ENCODE results near the gene KCTD10.

Gene KCTD10

DNA sequence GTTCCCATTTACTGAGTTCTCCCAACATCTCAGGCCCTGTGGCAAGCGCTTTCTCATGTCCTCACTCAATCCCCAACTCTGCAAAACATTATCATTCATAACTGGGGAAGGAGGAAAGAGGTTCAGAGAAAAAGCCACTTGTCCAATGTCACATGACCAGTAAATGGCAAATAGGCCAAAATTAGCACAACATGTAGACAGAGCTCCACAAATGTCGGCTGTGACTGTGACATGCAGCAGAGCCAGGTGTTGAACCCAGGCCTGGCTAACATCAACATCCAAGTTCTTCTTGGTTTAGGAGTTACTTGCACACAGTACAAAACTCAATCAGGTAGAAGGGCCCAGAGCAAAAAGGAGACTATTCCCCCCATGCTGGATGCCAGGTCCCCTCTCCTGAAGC is 10.8 kb downstream of the KCTD10 start:
- FAIRE-seq: no peak
- no peak for DNase-seq (ENCODE audit: insufficient read length, low spot score)
- TF ChIP-seq, protein P1, sequence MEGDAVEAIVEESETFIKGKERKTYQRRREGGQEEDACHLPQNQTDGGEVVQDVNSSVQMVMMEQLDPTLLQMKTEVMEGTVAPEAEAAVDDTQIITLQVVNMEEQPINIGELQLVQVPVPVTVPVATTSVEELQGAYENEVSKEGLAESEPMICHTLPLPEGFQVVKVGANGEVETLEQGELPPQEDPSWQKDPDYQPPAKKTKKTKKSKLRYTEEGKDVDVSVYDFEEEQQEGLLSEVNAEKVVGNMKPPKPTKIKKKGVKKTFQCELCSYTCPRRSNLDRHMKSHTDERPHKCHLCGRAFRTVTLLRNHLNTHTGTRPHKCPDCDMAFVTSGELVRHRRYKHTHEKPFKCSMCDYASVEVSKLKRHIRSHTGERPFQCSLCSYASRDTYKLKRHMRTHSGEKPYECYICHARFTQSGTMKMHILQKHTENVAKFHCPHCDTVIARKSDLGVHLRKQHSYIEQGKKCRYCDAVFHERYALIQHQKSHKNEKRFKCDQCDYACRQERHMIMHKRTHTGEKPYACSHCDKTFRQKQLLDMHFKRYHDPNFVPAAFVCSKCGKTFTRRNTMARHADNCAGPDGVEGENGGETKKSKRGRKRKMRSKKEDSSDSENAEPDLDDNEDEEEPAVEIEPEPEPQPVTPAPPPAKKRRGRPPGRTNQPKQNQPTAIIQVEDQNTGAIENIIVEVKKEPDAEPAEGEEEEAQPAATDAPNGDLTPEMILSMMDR (IDR thresholded peaks at IDR 0.05; ENCODE audit: insufficient read depth, missing control alignments): no peak

GRCh38 chr12:109464642-109465351 is 12.3 kb downstream of the KCTD10 start:
- TF ChIP-seq, protein P1 (IDR thresholded peaks at IDR 0.05; ENCODE audit: insufficient read depth, missing control alignments): no peak
- no peak for FAIRE-seq
- DNase-seq (ENCODE audit: insufficient read length, low spot score): no peak

DNA sequence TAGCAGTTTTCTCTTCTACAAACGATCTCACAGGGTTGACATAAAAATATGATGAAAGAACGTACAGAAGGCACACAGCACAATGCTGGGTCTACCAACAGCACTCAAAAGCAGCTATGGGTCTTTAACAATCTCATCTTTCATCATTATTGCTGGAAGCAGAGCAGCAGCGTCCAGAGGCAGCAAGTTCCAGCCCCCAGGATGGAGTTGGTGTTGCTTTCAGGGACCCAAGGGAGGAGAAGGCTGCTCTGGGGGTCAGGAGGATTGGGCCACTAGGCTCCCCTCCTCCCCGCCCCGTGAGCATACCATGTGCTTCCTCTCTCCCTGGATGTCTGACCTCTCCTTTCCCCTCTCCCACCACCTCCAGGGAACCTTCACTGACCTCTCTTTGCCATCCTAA is 13.3 kb downstream of the KCTD10 start:
- TF ChIP-seq, protein P1 (IDR thresholded peaks at IDR 0.05; ENCODE audit: insufficient read depth, missing control alignments): no peak
- FAIRE-seq (no peak), DNase-seq (ENCODE audit: insufficient read length, low spot score) (no peak)

- DNase-seq (ENCODE audit: insufficient read length, low spot score) (no peak), FAIRE-seq (no peak)
- TF ChIP-seq, protein P1 (IDR thresholded peaks at IDR 0.05; ENCODE audit: insufficient read depth, missing control alignments): no peak
These were observed 14.0 kb downstream of the KCTD10 start for GRCh38 chr12:109462868-109463692.

GRCh38 chr12:109461846-109462756 is 15.0 kb downstream of the KCTD10 start:
- DNase-seq (ENCODE audit: insufficient read length, low spot score) (no peak), FAIRE-seq (no peak)
- TF ChIP-seq, protein P1 (IDR thresholded peaks at IDR 0.05; ENCODE audit: insufficient read depth, missing control alignments): no peak

GRCh38 chr12:109461049-109461845 is 15.9 kb downstream of the KCTD10 start:
- DNase-seq (ENCODE audit: insufficient read length, low spot score) (no peak), FAIRE-seq (no peak)
- TF ChIP-seq, protein P1 (IDR thresholded peaks at IDR 0.05; ENCODE audit: insufficient read depth, missing control alignments): no peak

Data from D721Med (cell line).